SK-N-SH (cell line): Measurements from ENCODE around the gene MLEC.

Source experiments
- EP300 ChIP-seq, 2 experiments: IDR thresholded peaks; 2 replicates each; pipeline versions ENCODE4 v1.4.0 to v1.6.1; 2012; ENCODE audit warnings: borderline replicate concordance in 1 of 2, low read depth in 1 of 2, low read length in 1 of 2
- GATA2 ChIP-seq: sonication (generic); formaldehyde crosslinking; IDR thresholded peaks from 2 replicates; pipeline ENCODE4 v1.5.0; 2020; ENCODE audit warnings: mild to moderate bottlenecking, missing genetic modification reagents
- MXI1 ChIP-seq: IDR thresholded peaks from 2 replicates; pipeline ENCODE4 v1.6.1; 2012; ENCODE audit warnings: mild to moderate bottlenecking, low read depth, low read length, improper control_type of control experiment
- SMC3 ChIP-seq: IDR thresholded peaks from 2 replicates; pipeline ENCODE4 v1.6.1; 2012; ENCODE audit warnings: low read depth, low read length, improper control_type of control experiment
- YY1 ChIP-seq: IDR thresholded peaks from 2 replicates; pipeline ENCODE4 v1.4.0; 2012; ENCODE audit warnings: low read depth, mild to moderate bottlenecking
- TF ChIP-seq, protein P1 (sequence below): IDR thresholded peaks from 2 replicates; pipeline ENCODE4 v1.6.1; 2012; ENCODE audit warnings: mild to moderate bottlenecking, low read depth, low read length, moderate library complexity
- TF ChIP-seq, protein P2 (sequence below): fragments of 150-350 bp; IDR thresholded peaks from 2 replicates; pipeline ENCODE4 v1.6.1; 2017; ENCODE audit warnings: antibody characterized with exemption, low read length, low read depth, borderline replicate concordance

DNA sequence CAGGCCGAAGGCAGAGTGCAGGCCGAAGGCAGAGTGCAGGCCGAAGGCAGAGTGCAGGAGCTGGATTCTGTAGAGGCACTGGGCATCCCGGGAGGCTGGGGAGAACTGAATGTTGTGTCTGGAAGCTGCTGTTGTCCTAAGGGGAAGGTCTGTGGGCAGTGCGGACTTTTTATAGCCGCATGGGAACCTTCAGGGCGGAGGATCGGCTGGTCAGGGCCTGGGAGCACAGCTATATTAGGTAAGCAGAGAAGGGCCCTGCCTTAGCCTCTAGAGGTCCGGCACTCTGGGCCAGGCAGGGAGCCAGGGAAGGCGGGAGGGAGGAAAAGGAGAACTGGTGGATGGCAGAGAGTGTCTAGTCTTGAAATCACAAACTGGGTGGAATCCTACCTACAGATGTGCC, 32.3 kb upstream of the MLEC start:
- TF ChIP-seq SMC3 (no peak), EP300 (IDR thresholded peaks at IDR 0.05; ENCODE audit: borderline replicate concordance in 1 of 2, low read depth in 1 of 2, low read length in 1 of 2) (no peak), GATA2 (CRISPR knock-in tag) (no peak), MXI1 (no peak), YY1 (no peak)
- TF ChIP-seq, protein P1, sequence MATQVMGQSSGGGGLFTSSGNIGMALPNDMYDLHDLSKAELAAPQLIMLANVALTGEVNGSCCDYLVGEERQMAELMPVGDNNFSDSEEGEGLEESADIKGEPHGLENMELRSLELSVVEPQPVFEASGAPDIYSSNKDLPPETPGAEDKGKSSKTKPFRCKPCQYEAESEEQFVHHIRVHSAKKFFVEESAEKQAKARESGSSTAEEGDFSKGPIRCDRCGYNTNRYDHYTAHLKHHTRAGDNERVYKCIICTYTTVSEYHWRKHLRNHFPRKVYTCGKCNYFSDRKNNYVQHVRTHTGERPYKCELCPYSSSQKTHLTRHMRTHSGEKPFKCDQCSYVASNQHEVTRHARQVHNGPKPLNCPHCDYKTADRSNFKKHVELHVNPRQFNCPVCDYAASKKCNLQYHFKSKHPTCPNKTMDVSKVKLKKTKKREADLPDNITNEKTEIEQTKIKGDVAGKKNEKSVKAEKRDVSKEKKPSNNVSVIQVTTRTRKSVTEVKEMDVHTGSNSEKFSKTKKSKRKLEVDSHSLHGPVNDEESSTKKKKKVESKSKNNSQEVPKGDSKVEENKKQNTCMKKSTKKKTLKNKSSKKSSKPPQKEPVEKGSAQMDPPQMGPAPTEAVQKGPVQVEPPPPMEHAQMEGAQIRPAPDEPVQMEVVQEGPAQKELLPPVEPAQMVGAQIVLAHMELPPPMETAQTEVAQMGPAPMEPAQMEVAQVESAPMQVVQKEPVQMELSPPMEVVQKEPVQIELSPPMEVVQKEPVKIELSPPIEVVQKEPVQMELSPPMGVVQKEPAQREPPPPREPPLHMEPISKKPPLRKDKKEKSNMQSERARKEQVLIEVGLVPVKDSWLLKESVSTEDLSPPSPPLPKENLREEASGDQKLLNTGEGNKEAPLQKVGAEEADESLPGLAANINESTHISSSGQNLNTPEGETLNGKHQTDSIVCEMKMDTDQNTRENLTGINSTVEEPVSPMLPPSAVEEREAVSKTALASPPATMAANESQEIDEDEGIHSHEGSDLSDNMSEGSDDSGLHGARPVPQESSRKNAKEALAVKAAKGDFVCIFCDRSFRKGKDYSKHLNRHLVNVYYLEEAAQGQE: no peak
- TF ChIP-seq, protein P2, sequence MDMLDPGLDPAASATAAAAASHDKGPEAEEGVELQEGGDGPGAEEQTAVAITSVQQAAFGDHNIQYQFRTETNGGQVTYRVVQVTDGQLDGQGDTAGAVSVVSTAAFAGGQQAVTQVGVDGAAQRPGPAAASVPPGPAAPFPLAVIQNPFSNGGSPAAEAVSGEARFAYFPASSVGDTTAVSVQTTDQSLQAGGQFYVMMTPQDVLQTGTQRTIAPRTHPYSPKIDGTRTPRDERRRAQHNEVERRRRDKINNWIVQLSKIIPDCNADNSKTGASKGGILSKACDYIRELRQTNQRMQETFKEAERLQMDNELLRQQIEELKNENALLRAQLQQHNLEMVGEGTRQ: no peak
